SK-N-SH treated with all-trans-retinoic acid at 6 μM for 48 hours (cell line): ENCODE data around the gene NDUFS8.

Experiments
- ATAC-seq: fragments of 200-7000 bp; cut with Tn5 transposase; 3 replicates; pipeline ENCODE4 v1.9.1; 2020; ENCODE audit warnings: mild to moderate bottlenecking, moderate library complexity
- ARNTL ChIP-seq: fragments of 450-650 bp; formaldehyde crosslinking; IDR thresholded peaks from 2 replicates; pipeline ENCODE4 v1.5.0; 2020; ENCODE audit warnings: low read depth, mild to moderate bottlenecking, moderate library complexity, borderline replicate concordance
- BACH2 ChIP-seq: fragments of 250-450 bp; sonication (Bioruptor Pico); IDR thresholded peaks from 2 replicates; pipeline ENCODE4 v1.9.0; 2021; ENCODE audit warnings: mild to moderate bottlenecking, borderline replicate concordance
- CREB5 ChIP-seq: fragments of 250-450 bp; sonication (Bioruptor Pico); IDR thresholded peaks from 2 replicates; pipeline ENCODE4 v1.5.1; 2020; ENCODE audit warnings: low read depth, mild to moderate bottlenecking, moderate library complexity
- CSDC2 ChIP-seq: fragments of 250-450 bp; sonication (Bioruptor Pico); IDR thresholded peaks from 2 replicates; pipeline ENCODE4 v1.5.0; 2020; ENCODE audit warnings: mild to moderate bottlenecking, moderate library complexity
- CSRNP3 ChIP-seq: fragments of 250-450 bp; sonication (Bioruptor Pico); IDR thresholded peaks from 2 replicates; pipeline ENCODE4 v1.5.1; 2021; ENCODE audit warnings: mild to moderate bottlenecking, moderate library complexity
- ESRRG ChIP-seq: fragments of 250-450 bp; sonication (Bioruptor Pico); IDR thresholded peaks from 2 replicates; pipeline ENCODE4 v1.6.1; 2021; ENCODE audit warnings: mild to moderate bottlenecking
- GLIS3 ChIP-seq: fragments of 250-450 bp; sonication (Bioruptor Pico); IDR thresholded peaks from 2 replicates; pipeline ENCODE4 v1.5.0; 2020; ENCODE audit warnings: mild to moderate bottlenecking, moderate library complexity
- PATZ1 ChIP-seq: fragments of 250-450 bp; sonication (Bioruptor Pico); IDR thresholded peaks from 2 replicates; pipeline ENCODE4 v1.8.0; 2020; ENCODE audit warnings: mild to moderate bottlenecking, moderate library complexity, borderline replicate concordance
- POU6F1 ChIP-seq: fragments of 250-450 bp; sonication (Bioruptor Pico); IDR thresholded peaks from 2 replicates; pipeline ENCODE4 v1.8.0; 2021; ENCODE audit warnings: low read depth, mild to moderate bottlenecking, moderate library complexity, borderline replicate concordance
- PPARA ChIP-seq: fragments of 250-450 bp; sonication (Bioruptor Pico); IDR thresholded peaks from 2 replicates; pipeline ENCODE4 v1.5.0; 2020; ENCODE audit warnings: mild to moderate bottlenecking, borderline replicate concordance
- TCF4 ChIP-seq: fragments of 250-450 bp; sonication (Bioruptor Pico); IDR thresholded peaks from 2 replicates; pipeline ENCODE4 v1.8.0; 2021; ENCODE audit warnings: mild to moderate bottlenecking, moderate library complexity, borderline replicate concordance
- TOX ChIP-seq: fragments of 250-450 bp; sonication (Bioruptor Pico); IDR thresholded peaks from 2 replicates; pipeline ENCODE4 v1.8.0; 2021; ENCODE audit warnings: mild to moderate bottlenecking, moderate library complexity, borderline replicate concordance
- TSHZ2 ChIP-seq: fragments of 250-450 bp; sonication (Bioruptor Pico); IDR thresholded peaks from 2 replicates; pipeline ENCODE4 v1.5.0; 2020; ENCODE audit warnings: mild to moderate bottlenecking, moderate library complexity
- ZC3H10 ChIP-seq: fragments of 250-450 bp; sonication (Bioruptor Pico); IDR thresholded peaks from 2 replicates; pipeline ENCODE4 v1.5.1; 2021; ENCODE audit warnings: mild to moderate bottlenecking, moderate library complexity
- ZFP3 ChIP-seq: fragments of 250-450 bp; sonication (Bioruptor Pico); IDR thresholded peaks from 2 replicates; pipeline ENCODE4 v1.5.0; 2020; ENCODE audit warnings: mild to moderate bottlenecking, moderate library complexity
- ZFP30 ChIP-seq: fragments of 450-650 bp; formaldehyde crosslinking; IDR thresholded peaks from 2 replicates; pipeline ENCODE4 v1.5.0; 2022; ENCODE audit warnings: mild to moderate bottlenecking, moderate library complexity
- ZNF565 ChIP-seq: fragments of 450-650 bp; formaldehyde crosslinking; conservative IDR thresholded peaks from 2 replicates; pipeline ENCODE4 v1.5.0; 2020; ENCODE audit warnings: low read depth, mild to moderate bottlenecking, moderate library complexity
- ZNF8 ChIP-seq: fragments of 450-650 bp; formaldehyde crosslinking; IDR thresholded peaks from 2 replicates; pipeline ENCODE4 v1.5.0; 2020; ENCODE audit warnings: mild to moderate bottlenecking, moderate library complexity

NDUFS8 gene

GRCh38 chr11:68050371-68050841 is 19.9 kb downstream of the NDUFS8 start (continued):
- TF ChIP-seq POU6F1 (CRISPR knock-in tag), result no peak

GRCh38 chr11:68051191-68052136 is 21.0 kb downstream of the NDUFS8 start:
- ATAC-seq, result peak; percentile 8; the same call in 1 of the 3 replicates
- TF ChIP-seq CREB5, result no peak
- TF ChIP-seq ZC3H10, result no peak
- no peak for TF ChIP-seq TCF4 (CRISPR knock-in tag)
- TF ChIP-seq PPARA, result no peak
- TF ChIP-seq ARNTL, result no peak
- TF ChIP-seq TOX (CRISPR knock-in tag), result no peak

- ATAC-seq, result no peak
- TF ChIP-seq ZNF565 (CRISPR knock-in tag), result no peak
- no peak for TF ChIP-seq POU6F1 (CRISPR knock-in tag)
- TF ChIP-seq BACH2 (CRISPR knock-in tag), result no peak
- no peak for TF ChIP-seq ZFP3 (CRISPR knock-in tag)
- no peak for TF ChIP-seq TSHZ2 (CRISPR knock-in tag)
- no peak for TF ChIP-seq CSRNP3 (CRISPR knock-in tag)
- no peak for TF ChIP-seq ZFP30 (CRISPR knock-in tag)
- TF ChIP-seq CSDC2 (CRISPR knock-in tag), result no peak
- TF ChIP-seq TCF4 (CRISPR knock-in tag), result no peak
- no peak for TF ChIP-seq ESRRG (CRISPR knock-in tag)
- TF ChIP-seq CREB5, result no peak
- no peak for TF ChIP-seq PPARA
- no peak for TF ChIP-seq TOX (CRISPR knock-in tag)
- no peak for TF ChIP-seq PATZ1 (CRISPR knock-in tag)
- no peak for TF ChIP-seq ARNTL
- no peak for TF ChIP-seq ZNF8 (CRISPR knock-in tag)
- TF ChIP-seq GLIS3 (CRISPR knock-in tag), result no peak
Observed at GRCh38 chr11:68052137-68052873, 21.8 kb downstream of the NDUFS8 start.
